Osteoblast (primary cell): ENCODE measurements around the gene AFAP1. TPM values are rescaled to one million over a fixed set of nuclear protein-coding genes. Genes with fewer than 3 reads are reported as not detected.

Experiments
- DNase-seq: peaks from one replicate; pipeline ENCODE4 v3.0.0; 2011; ENCODE audit warnings: low spot score, mixed read lengths; ENCODE audit not compliant: insufficient read length; ENCODE audit errors: missing footprints
- H2AFZ ChIP-seq: 2 replicates; pipeline ENCODE4 v1.6.0; 2011; ENCODE audit warnings: mild to moderate bottlenecking, low read length
- H3K27ac ChIP-seq: 2 replicates; pipeline ENCODE4 v1.5.1; 2011; ENCODE audit warnings: mild to moderate bottlenecking, low read depth, low read length, moderate library complexity
- H3K27me3 ChIP-seq: 2 replicates; pipeline ENCODE4 v1.6.0; 2012; ENCODE audit warnings: mild to moderate bottlenecking, control low read depth, inconsistent platforms, low read length, moderate library complexity; ENCODE audit not compliant: insufficient read depth
- H3K36me3 ChIP-seq: 2 replicates; pipeline ENCODE4 v1.5.1; 2011; ENCODE audit warnings: mild to moderate bottlenecking, low read length, control low read depth, moderate library complexity; ENCODE audit not compliant: insufficient read depth
- H3K4me1 ChIP-seq: 2 replicates; pipeline ENCODE4 v1.5.1; 2011; ENCODE audit warnings: mild to moderate bottlenecking, low read length, control low read depth, moderate library complexity; ENCODE audit not compliant: insufficient read depth
- H3K4me2 ChIP-seq: 2 replicates; pipeline ENCODE4 v1.6.0; 2011; ENCODE audit warnings: mild to moderate bottlenecking, low read length; ENCODE audit not compliant: insufficient read depth
- H3K4me3 ChIP-seq: fragments of 200-600 bp; sonication (generic); 3 replicates; pipeline ENCODE4 v1.5.1; 2012; ENCODE audit warnings: mild to moderate bottlenecking, low read length, inconsistent platforms; ENCODE audit not compliant: insufficient read depth
- H3K79me2 ChIP-seq: 2 replicates; pipeline ENCODE4 v1.6.0; 2012; ENCODE audit warnings: mild to moderate bottlenecking, low read length, control low read depth, inconsistent platforms; ENCODE audit not compliant: insufficient read depth
- H3K9me3 ChIP-seq: 2 replicates; pipeline ENCODE4 v1.5.1; 2011; ENCODE audit warnings: low read depth, low read length, control low read depth
- H4K20me1 ChIP-seq: 2 replicates; pipeline ENCODE4 v1.6.0; 2012; ENCODE audit warnings: mild to moderate bottlenecking, low read length, control low read depth; ENCODE audit not compliant: insufficient read depth
- total RNA-seq: library from RNA; depleted of rRNA; stranded (reverse); fragments of >200 nt; gene quantifications from 2 replicates; pipeline ENCODE4 v1.2.3, GENCODE V29; 2012
- TF ChIP-seq, protein P1 (sequence below): IDR thresholded peaks from 2 replicates; pipeline ENCODE4 v1.5.1; 2011; ENCODE audit warnings: mild to moderate bottlenecking, low read depth, low read length, moderate library complexity; ENCODE audit errors: extremely low read depth

The AFAP1 gene
- total RNA-seq, 1 donor, result 101 TPM

- TF ChIP-seq, protein P1, sequence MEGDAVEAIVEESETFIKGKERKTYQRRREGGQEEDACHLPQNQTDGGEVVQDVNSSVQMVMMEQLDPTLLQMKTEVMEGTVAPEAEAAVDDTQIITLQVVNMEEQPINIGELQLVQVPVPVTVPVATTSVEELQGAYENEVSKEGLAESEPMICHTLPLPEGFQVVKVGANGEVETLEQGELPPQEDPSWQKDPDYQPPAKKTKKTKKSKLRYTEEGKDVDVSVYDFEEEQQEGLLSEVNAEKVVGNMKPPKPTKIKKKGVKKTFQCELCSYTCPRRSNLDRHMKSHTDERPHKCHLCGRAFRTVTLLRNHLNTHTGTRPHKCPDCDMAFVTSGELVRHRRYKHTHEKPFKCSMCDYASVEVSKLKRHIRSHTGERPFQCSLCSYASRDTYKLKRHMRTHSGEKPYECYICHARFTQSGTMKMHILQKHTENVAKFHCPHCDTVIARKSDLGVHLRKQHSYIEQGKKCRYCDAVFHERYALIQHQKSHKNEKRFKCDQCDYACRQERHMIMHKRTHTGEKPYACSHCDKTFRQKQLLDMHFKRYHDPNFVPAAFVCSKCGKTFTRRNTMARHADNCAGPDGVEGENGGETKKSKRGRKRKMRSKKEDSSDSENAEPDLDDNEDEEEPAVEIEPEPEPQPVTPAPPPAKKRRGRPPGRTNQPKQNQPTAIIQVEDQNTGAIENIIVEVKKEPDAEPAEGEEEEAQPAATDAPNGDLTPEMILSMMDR, result no peak
- Histone ChIP-seq H3K9me3 (no peaks in the 10 kb centered on the region), H2AFZ (no peak overlapping the region), H3K4me2 (peak overlapping the region; percentile 61), H3K27me3 (no peaks in the 10 kb centered on the region), H4K20me1 (no peaks in the 10 kb centered on the region), H3K36me3 (peaks cover 26% of the 10 kb centered on the region), H3K79me2 (peaks cover 99% of the 10 kb centered on the region), H3K4me1 (peaks cover 49% of the 10 kb centered on the region), H3K27ac (peak overlapping the region; percentile 98), H3K4me3 (peak overlapping the region; percentile 14)
- peak; percentile 90 for DNase-seq
These were observed 47.2 kb downstream of the AFAP1 start for GRCh38 chr4:7892212-7893019.

- Histone ChIP-seq H3K79me2 (peaks cover 99% of the 10 kb centered on the region), H3K4me2 (peak overlapping the region; percentile 63), H3K27ac (peak overlapping the region; percentile 98), H3K4me1 (peaks cover 65% of the 10 kb centered on the region), H3K36me3 (peaks cover 19% of the 10 kb centered on the region), H3K27me3 (no peaks in the 10 kb centered on the region), H2AFZ (no peak overlapping the region), H3K4me3 (peak overlapping the region; percentile 32), H3K9me3 (no peaks in the 10 kb centered on the region), H4K20me1 (peaks cover 4% of the 10 kb centered on the region)
- DNase-seq, result peak; percentile 83
- TF ChIP-seq, protein P1, result no peak
These were observed 48.8 kb downstream of the AFAP1 start for GRCh38 chr4:7890635-7891393.

GRCh38 chr4:7887436-7887835, 52.2 kb downstream of the AFAP1 start:
- Histone ChIP-seq H3K36me3 (peaks cover 12% of the 10 kb centered on the region), H2AFZ (no peak overlapping the region), H3K79me2 (peaks cover 99% of the 10 kb centered on the region), H3K4me2 (peak overlapping the region; percentile 62), H3K27me3 (no peaks in the 10 kb centered on the region), H3K4me3 (no peak overlapping the region), H3K4me1 (peaks cover 61% of the 10 kb centered on the region), H3K27ac (peak overlapping the region; percentile 78), H4K20me1 (peaks cover 4% of the 10 kb centered on the region), H3K9me3 (no peaks in the 10 kb centered on the region)
- DNase-seq, result no peak
- TF ChIP-seq, protein P1, result no peak
